GM13977 (cell line): ENCODE data around the gene ADGRA1.

ENCODE experiments used
- DNase-seq: peaks from one replicate; pipeline ENCODE4 v3.0.0; 2012; ENCODE audit warnings: low spot score
- CTCF ChIP-seq: IDR thresholded peaks from 2 replicates; pipeline ENCODE4 v1.5.1; 2012; ENCODE audit warnings: mild to moderate bottlenecking, control low read depth; ENCODE audit not compliant: insufficient read depth; ENCODE audit errors: extremely low read depth, missing control alignments
- in situ Hi-C: fragments of 300-500 bp; cut with MboI; formaldehyde crosslinking; loops from one replicate; pipeline ENCODE4 v1.12.0; 2022; ENCODE audit warnings: low sequenced_read_pairs, low pct_unique_long_range_greater_than_20kb, mixed read lengths, inconsistent platforms; ENCODE audit not compliant: unreplicated experiment

Gene ADGRA1

DNA sequence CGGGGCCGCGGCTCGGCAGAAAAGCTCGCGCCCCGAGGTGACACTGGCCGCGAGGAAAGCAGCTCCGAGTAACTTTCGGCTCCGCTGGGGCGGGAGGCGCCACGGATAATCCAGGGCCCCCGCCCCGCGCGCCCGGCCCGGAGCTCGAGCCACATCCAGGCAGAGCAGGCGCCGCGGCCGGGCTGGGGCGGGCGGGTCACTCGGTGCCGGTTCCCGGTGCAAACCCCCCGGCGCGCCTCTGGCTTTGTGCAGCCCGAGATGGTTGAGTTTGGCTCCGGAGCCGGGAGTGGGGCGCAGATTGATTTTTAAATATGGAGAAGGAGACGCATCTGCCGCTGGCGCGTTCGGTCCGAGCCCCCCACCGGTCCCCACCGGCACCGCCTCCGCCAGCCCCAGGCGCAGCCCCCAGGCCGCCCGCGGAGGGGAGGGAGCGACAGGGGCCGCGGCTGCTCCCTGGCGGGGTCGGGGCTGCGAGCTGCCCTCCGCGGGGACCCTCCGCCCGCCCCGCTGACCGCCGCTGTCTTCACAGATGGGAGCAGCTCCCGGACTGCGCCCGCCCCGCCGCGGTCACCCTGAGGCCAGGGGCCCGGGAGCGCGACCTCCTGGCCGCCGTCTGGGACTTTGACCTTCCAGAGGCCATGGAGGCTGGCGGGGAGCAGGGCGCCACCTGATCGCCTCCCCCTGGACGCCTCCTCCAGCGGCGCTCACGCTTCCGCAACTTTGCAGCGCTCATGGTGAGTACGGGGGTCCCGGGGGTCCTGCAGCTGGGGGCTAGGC is 643 bp downstream of the ADGRA1 start:
- in situ Hi-C loops, result no loop called here
- no peak for TF ChIP-seq CTCF
- no peak for DNase-seq

DNA sequence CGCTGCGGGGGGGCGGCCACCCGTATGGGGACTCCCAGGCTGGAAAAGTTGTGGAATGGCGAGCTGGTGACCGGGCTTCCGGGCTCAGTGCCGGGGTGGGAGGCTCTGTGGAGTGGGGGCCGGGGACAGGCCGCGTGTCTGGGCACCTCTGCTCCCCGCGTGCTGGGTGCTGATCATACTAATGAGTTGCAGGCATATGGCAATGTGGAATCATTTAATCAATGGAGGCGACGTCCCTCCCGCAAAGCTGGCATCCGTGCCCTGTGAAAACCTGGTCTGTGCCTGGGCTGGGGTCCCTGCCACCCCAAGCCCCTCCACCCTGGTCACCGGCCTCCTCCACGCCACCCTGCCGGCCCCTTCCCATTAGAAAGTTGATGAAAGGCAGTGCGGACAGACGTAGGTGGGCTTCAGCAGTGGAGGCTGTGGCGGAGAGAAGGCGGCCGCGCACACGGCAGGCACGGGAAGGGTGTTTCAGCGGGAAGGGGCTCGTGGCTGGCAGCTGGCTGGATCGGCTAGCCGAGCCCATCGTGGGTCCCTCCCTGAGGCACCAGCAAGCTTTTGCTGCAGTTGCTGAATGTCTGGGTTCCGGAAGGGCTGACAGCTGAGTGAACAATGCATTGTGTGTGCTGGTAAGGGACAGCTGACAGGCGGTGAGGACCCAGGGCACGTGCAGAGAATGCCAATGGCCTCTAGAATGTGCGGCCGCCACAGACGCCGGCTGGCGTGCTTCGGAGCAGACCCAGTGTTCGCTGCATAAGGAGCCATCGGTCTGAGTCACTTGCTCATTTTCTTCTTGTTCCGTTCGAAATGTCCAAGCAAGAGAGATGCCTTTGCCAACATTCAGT is 1.5 kb downstream of the ADGRA1 start:
- in situ Hi-C loops, result no loop called here
- no peak for TF ChIP-seq CTCF
- DNase-seq, result no peak

DNA sequence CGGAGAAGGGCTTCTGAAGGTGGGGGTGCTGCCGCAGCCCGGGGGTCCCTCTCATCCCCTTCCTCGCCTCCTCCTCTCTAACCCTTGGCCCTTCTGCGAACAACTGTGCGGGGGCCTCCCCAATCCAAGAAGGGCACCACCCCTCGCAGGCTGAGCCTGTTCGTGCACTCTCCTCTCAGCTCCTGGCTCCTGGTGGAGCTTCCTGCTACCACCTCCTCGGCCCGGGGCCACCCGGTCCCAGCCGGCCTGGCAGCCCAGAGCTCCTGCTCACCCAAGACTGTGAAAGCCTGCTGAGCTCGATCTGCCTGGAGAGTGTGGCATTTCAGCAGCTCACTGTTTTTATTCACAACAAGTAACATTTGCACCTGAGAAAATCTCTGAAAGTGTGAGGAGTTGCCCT is 2.4 kb downstream of the ADGRA1 start:
- DNase-seq, result no peak
- in situ Hi-C loops, result no loop called here
- TF ChIP-seq CTCF, result no peak

- in situ Hi-C loops, result no loop called here
- no peak for TF ChIP-seq CTCF
- no peak for DNase-seq
Observed at GRCh38 chr10:133090654-133091053, 2.9 kb downstream of the ADGRA1 start.

- DNase-seq, result no peak
- in situ Hi-C loops, result no loop called here
- TF ChIP-seq CTCF, result no peak
Observed at GRCh38 chr10:133091316-133091715, 3.6 kb downstream of the ADGRA1 start.

DNA sequence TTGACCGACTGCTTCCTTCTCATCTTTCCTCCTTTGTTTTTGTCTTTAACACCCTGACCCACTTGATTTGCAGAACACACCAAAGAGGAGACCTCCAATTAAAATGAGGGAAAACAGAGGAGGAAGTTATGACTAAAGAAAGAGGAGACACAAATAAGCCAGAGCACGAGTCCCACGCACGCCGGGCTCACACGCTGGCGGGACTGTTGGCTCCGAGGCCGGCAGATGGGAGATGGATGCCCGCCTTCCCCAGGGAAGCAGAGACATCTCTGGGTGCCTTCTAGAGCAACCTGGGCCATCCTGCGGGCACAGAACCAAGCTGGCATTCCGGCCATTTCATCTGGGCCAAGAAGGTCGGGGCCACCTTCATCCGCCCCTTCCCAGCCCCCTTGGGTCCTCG is 5.6 kb downstream of the ADGRA1 start:
- no peak for DNase-seq
- in situ Hi-C loops, result no loop called here
- no peak for TF ChIP-seq CTCF
